HepG2 (cell line): ENCODE results near the gene VARS2.

ENCODE experiments used
- ATF2 ChIP-seq: sonication (generic); formaldehyde crosslinking; IDR thresholded peaks from 2 replicates; pipeline ENCODE4 v1.4.0; 2020; ENCODE audit warnings: missing genetic modification reagents
- IKZF1 ChIP-seq: fragments of 450-650 bp; IDR thresholded peaks from 2 replicates; pipeline ENCODE4 v1.7.1; 2016
- IRF2 ChIP-seq: IDR thresholded peaks from 2 replicates; pipeline ENCODE4 v1.6.1; 2018; ENCODE audit warnings: missing genetic modification reagents, missing compliant biosample characterization
- KLF13 ChIP-seq: sonication (generic); formaldehyde crosslinking; IDR thresholded peaks from 2 replicates; pipeline ENCODE4 v1.4.0; 2020; ENCODE audit warnings: mild to moderate bottlenecking, missing genetic modification reagents
- POLR2A ChIP-seq, 2 experiments: IDR thresholded peaks; 2 replicates each; pipeline ENCODE4 v1.6.1; 2011; ENCODE audit warnings: low read depth in 2 of 2, low read length in 2 of 2, mild to moderate bottlenecking in 1 of 2, moderate library complexity in 1 of 2; ENCODE audit not compliant: insufficient read depth in 1 of 2
- U2AF1 ChIP-seq: fragments of 200-400 bp; formaldehyde crosslinking; optimal IDR thresholded peaks from 2 replicates; pipeline ENCODE3; 2017; ENCODE audit warnings: mild to moderate bottlenecking, low read depth, low read length
- ZBTB25 ChIP-seq: IDR thresholded peaks from 2 replicates; pipeline ENCODE4 v1.6.1; 2018; ENCODE audit warnings: missing genetic modification reagents
- ZBTB7A ChIP-seq: sonication (generic); formaldehyde crosslinking; IDR thresholded peaks from 2 replicates; pipeline ENCODE4 v1.8.0; 2022; ENCODE audit warnings: mild to moderate bottlenecking, missing genetic modification reagents
- ZNF670 ChIP-seq: sonication (generic); formaldehyde crosslinking; IDR thresholded peaks from 2 replicates; pipeline ENCODE4 v1.8.0; 2022; ENCODE audit warnings: mild to moderate bottlenecking, missing genetic modification reagents, borderline replicate concordance
- ZNF691 ChIP-seq: sonication (generic); formaldehyde crosslinking; IDR thresholded peaks from 2 replicates; pipeline ENCODE4 v1.4.0; 2020; ENCODE audit warnings: missing genetic modification reagents, low read depth, mild to moderate bottlenecking, borderline replicate concordance
- TF ChIP-seq, protein P1 (sequence below): sonication (generic); formaldehyde crosslinking; IDR thresholded peaks from 2 replicates; pipeline ENCODE4 v1.4.0; 2020; ENCODE audit warnings: missing genetic modification reagents, borderline replicate concordance
- TF ChIP-seq, protein P2 (sequence below): IDR thresholded peaks from 2 replicates; pipeline ENCODE4 v1.6.1; 2016; ENCODE audit warnings: mild to moderate bottlenecking, missing biosample characterization, missing genetic modification reagents

DNA sequence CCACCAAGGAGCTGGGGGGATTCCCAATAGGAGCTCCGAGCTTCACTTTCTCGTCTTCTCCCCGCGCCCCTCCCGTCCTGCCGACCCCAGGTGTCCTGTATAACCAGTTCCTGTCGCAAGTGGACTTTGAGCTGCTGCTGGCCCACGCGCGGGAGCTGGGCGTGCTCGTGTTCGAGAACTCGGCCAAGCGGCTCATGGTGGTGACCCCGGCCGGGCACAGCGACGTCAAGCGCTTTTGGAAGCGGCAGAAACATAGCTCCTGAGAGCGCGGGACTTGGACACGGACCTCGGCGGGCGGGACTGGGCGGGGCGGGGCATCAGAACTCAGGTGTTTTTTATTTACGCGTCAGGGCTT is 340 bp upstream of the VARS2 start:
- no peak for TF ChIP-seq ZNF670 (CRISPR knock-in tag)
- no peak for TF ChIP-seq U2AF1
- no peak for TF ChIP-seq KLF13 (CRISPR knock-in tag)
- TF ChIP-seq ATF2, result no peak
- TF ChIP-seq ZBTB7A (CRISPR knock-in tag), result no peak
- TF ChIP-seq POLR2A (IDR thresholded peaks at IDR 0.05; ENCODE audit: insufficient read depth in 1 of 2, low read depth in 2 of 2, low read length in 2 of 2), result no peak
- TF ChIP-seq ZBTB25 (CRISPR knock-in tag), result no peak
- TF ChIP-seq, protein P1, sequence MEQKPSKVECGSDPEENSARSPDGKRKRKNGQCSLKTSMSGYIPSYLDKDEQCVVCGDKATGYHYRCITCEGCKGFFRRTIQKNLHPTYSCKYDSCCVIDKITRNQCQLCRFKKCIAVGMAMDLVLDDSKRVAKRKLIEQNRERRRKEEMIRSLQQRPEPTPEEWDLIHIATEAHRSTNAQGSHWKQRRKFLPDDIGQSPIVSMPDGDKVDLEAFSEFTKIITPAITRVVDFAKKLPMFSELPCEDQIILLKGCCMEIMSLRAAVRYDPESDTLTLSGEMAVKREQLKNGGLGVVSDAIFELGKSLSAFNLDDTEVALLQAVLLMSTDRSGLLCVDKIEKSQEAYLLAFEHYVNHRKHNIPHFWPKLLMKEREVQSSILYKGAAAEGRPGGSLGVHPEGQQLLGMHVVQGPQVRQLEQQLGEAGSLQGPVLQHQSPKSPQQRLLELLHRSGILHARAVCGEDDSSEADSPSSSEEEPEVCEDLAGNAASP (CRISPR knock-in tag), result no peak
- TF ChIP-seq, protein P2, sequence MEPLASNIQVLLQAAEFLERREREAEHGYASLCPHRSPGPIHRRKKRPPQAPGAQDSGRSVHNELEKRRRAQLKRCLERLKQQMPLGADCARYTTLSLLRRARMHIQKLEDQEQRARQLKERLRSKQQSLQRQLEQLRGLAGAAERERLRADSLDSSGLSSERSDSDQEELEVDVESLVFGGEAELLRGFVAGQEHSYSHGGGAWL, result no peak
- no peak for TF ChIP-seq ZNF691 (CRISPR knock-in tag)
- no peak for TF ChIP-seq IKZF1
- TF ChIP-seq IRF2, result no peak
